ENCODE data around the gene GRIN1.

Gene GRIN1

DNA sequence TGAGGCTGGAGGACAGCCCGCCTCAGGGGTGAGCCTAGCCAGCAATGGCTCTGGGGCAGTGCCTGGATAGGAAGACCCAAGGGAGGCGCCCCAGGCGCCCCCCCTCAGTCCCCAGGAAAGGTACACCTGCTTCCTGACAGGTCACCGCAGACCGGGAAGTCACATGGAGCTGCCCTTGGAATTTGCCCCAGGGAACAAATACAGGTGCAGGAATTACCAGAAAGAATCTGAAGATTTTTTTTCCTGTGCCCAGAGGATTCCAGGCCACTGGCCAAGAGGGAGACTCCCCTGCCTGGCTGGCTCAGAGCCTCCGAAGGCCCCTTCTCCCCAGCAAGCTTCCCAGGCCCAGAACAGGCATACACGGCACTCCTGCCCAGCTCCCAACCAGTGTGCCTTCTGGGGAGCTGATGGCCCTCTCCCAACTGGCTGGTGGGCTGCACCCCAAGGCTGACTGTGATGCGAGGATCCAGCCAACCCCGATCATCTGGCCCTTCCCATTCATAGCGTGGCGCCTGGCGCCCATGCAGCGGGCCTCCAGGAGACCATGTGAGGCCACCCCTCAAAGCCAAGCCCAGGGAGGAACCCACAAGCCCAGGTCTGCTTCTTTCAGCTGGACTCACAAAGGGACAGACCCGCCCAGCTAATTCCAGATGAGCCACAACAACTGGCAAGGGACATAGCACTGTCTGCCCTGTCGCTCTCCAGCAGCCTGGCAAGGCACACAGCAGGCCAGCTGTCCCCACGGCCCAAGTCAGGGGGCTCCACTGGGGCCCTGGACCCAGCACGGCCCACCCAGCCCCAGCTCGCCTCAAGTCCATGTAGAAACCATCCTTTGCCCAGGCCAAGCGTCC lies 59.3 kb downstream of the GRIN1 start:
- DNase-seq: no peak

DNA sequence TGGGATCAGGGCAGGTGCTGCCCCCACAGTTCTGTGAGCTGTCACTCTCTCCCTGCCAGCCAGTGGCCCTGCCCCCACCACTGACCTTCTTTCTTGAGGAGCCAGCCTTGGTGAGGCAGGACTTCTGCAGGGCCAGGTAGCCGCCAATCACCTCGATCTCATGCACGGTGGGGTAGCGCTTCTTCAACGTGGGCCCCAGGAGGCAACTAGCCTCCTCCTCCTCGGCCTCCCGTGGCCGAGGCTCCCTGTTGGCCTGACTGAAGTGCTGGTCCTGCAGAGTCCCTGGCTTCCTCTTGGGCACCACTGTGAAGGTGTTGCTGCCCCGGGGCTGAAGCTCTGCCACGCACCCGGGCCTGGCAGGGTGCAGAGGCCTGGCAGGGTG lies 59.9 kb downstream of the GRIN1 start:
- DNase-seq: no peak

DNA sequence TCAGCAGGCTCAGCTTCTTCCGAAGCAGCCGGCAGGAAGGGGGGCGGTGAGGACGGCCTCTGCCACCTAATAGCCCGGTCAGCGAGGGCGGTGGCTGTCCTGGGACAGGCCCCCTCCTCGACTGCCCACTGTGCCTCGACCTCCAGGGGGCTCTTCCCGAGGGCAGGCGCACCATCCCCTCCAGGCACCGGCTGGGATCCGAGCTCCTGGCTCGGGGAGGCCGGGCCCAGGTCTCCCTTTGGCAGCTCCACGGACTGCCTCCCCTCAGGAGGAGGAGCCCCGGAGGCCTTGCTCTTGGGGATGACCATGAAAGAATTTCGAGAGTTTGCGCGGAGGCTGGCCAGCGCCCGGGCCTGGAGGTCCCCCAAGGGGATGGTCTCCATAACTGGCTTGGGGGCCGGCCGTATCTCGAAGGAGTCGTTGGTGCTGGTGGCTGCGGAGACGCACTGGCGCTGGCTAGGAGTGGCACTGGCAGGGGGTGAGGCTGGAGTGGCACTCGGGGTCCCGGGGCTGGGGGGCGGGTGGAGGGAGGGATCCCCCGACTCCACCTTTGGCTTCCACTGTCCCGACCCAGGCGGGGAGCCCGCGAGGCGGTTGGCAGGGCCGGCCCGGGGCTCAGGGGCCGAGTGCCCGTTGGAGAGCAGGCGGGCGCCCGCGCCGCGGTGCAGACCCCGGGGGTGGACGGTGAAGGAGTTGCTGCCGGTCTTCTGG lies 60.6 kb downstream of the GRIN1 start:
- DNase-seq: no peak

DNA sequence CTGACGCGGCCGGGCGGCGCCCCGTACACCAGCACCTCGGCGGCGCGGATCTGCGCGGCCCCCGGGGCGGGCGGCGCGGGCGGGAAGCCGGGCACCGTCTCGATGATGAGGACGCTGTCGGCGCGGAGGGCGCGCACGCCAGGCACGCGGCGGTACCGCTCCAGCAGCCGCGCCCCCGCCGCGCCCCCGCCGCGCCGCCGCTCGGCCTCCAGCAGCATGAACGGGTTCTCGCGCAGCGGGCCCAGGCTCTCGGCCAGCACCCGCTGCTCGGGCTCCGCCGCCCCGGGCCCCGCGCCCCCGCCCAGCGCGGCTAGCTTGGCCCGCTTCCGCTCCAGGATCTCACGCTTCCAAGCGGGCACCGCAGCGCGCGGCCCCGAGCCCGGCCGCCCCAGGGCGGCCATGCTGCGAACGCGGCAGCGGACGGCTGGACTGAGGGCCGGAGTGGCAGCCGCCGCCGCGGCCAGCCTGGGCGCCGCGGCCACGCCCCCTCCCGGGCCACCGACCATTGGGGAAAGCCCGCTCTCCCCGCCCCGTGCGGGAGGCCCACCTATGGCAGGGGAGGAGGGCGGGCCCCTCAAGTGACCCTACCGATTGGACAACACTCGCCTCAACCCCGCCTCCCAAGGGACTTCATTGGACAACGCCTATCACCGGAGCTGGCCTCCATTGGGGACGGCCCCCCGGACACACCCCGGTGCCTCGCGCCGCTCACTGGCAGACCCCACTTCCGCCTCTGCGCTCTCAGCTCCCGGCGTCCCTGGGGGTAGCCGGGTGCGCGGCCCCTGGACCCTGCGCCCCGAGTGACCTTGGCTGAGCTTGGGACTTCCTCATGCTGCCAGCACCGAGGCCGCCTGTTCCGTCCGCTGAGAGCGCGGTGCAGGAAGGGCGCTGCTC lies 61.6 kb downstream of the GRIN1 start, which contains the start of gene TPRN:
TPRN (minus strand) TSS at position 431 of the 894 bp plus-strand sequence; CDS start at position 401, 30 bp downstream.
- DNase-seq: peak; percentile 94

DNA sequence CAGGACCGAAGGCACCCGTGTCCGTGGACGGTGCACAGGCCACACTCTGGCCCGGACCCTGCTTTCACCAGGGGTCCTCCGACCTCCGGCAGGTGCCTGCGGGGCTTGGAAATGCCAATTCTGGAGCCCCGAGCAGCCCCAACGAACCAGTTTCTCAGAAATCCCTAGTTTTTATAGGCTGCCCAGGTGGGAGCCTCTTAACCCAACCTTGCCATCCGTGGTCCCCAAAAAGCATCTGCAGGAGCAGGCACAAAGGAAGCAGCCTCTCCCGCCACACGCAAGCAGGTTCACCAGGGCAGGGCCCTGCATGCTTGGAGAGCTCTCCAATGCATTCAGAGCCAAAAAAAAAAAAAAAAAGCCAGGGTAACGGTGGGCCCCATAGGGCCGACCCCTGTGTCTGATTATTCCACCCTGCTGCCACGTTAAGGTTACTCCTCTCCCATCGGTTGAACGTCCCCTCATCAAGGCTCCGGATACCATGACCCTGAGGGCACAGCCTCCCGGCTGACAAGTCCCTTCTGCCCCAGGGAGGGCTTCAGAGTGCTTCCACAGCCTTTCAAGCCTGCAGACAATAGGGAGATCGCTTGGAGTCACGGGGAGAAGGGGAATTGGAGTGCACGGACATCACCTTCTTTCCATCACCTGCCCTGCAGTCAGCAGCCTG lies 62.4 kb downstream of the GRIN1 start:
- DNase-seq: no peak

DNA sequence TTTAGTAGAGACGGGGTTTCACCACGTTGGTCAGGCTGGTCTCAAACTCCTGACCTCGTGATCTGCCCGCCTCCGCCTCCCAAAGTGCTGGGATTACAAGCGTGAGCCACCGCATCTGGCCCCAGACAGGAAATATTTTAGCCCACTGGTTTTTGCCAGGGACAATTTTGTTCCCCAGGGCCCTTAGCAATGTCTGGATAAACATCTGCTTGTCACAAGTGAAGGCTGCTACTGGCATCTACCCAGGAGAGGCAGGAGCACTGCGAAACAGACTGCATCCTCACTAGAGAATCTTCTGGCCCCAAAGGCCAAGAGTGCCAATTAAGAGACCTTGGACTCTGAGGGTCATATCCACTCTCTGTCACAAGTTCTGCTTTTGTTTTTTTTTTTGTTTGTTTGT lies 64.0 kb downstream of the GRIN1 start:
- no peak for DNase-seq

DNA sequence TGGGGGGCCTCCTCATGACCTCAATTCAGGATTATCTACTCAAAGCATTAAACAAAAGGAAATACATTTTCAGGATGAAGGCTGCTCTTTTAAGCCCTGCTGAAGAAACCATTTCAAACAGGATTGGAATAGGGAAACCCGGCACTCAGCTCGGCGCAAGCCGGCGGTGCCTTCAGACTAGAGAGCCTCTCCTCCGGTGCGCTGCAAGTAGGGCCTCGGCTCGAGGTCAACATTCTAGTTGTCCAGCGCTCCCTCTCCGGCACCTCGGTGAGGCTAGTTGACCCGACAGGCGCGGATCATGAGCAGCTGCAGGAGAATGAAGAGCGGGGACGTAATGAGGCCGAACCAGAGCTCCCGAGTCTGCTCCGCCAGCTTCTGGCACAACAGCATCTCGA lies 65.8 kb downstream of the GRIN1 start:
- DNase-seq: no peak

DNA sequence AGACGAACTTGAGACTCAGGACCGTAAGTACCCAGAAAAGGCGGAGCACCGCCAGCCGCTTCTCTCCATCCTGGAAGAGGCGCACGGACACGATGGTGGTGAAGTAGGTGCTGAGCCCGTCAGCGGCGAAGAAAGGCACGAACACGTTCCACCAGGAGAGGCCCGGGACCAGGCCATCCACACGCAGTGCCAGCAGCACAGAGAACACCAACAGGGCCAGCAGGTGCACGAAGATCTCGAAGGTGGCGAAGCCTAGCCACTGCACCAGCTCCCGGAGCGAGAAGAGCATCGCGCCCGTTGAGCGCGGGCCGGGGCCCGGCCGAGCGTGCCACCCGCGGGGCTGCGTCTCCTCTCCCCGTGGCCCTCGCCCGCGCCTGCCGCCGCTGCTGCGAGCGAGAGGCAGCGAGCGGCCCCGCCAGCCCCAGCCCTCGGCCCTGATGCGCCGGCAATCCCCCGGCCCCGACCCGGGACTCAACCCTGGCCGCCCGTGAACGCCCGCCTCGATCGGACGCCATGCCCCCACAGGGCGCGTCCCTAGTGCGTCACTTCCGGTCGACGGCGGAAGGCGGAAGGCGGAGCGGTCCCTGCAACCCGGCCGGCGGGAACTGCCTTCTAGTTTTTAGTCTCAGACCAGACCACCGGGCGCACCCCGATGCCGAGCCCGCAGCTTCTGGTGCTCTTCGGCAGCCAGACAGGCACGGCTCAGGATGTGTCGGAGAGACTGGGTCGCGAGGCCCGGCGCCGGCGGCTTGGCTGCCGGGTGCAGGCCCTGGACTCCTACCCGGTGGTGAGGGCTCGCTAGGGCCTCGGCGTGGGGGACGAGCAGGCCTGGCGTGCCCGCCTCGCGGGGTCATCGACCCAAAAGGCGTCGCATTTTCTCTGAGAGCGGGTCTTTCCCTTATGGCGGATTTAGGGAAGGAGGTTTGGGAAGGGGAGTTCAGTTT lies 66.4 kb downstream of the GRIN1 start, which contains the start of the genes NDOR1 and TMEM203:
NDOR1 (plus strand) TSS at position 575 of the 944 bp plus-strand sequence; CDS start at position 653, 78 bp downstream.
TMEM203 (minus strand) TSS at position 523 of the 944 bp plus-strand sequence; CDS start at position 289, 234 bp downstream.
- DNase-seq: peak; percentile 4

DNA sequence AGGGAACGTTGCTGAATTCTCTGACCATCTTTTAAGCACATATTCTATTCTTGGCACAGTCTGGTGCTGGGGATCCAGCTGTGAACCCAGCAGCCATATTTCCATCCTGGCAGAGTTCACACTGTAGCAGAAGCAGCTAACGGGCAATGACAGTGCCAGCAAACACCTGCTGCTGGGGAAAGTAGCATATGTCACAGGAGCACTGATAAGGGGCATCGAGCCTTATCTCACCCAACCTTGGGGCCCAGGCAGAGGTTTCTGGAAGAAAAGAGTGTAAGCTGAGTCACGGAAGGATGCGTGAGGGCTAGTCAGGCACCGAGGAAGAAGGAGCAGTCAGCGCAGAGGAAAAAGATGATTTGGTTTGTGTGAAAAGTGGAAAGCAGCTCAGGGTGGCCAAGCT lies 67.6 kb downstream of the GRIN1 start:
- no peak for DNase-seq

DNA sequence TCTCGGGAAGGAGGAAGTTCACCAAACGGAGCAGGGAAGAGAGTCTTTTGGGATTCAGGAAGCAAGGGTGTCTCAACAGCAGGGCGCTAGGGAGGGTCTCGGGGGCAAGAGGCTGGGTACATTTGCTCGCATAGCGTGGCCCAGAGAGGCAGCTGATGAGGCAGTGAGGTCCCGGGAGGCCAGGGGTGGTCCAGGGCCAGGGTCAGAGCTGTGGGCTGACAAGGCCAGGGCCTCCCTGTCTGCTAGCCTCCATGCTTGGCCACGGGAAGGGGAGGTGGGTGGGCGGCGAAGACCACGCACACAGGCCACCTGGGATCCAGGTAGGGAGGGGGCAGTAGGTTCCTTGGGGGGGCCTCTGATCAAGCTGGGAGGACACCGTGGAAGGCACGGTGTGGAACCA lies 72.6 kb downstream of the GRIN1 start:
- no peak for DNase-seq

DNA sequence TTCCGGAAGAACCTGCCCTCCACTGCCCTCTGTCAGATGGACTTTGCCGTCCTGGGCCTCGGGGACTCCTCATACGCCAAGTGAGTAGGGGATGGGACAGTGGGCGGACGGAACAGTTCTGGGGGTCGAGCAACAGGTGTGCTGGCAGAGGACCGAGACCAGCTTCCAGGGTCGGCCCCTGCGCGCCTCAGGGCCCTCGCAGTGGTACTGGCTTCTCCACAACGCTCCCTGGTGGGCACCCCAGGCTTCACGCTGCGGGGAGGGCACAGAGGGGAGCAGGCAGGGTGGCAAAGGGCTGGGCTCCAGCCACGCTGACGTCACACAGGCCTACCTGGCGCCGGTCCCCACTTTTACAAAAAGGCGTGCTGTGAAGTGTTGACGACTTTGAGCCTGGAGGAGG lies 73.6 kb downstream of the GRIN1 start:
- DNase-seq: no peak

DNA sequence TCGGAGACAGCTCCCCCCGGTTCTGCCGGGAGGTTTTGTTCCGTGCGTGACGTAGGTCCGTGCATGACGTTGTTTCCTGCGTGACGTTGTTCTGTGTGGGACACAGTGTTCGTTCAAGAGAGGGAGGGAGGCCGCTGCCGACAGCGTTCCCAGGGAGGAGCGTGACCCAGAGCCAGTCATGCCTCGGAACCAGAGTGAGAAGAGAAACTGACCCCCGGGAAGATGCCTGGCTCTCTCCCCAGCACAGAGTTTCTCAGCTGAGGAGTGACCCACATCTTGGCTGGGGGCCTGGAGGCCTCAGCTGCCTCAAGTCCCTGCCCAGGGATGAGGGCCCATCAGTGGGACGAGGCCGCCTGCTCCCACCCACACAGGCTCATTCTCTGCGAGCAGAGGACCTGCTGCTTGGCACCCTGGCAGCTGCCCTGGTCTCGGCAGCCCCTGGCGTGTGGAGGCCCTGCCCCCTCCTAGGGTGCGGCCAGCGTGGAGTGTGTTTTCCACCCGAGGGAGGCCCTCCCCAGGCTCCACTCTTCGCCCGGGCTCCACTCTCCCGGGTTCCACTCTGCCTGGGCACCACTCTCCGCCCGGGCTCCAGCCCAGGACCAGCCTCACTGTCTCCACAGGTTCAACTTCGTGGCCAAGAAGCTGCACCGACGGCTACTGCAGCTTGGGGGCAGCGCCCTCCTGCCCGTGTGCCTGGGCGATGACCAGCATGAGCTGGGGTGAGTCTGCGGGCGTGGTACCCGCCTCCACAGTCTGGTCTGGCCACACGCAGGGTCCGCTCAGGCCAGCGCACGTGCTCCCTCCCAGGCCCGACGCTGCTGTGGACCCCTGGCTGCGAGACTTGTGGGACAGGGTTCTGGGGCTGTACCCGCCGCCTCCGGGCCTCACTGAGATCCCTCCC lies 74.5 kb downstream of the GRIN1 start:
- no peak for DNase-seq

DNA sequence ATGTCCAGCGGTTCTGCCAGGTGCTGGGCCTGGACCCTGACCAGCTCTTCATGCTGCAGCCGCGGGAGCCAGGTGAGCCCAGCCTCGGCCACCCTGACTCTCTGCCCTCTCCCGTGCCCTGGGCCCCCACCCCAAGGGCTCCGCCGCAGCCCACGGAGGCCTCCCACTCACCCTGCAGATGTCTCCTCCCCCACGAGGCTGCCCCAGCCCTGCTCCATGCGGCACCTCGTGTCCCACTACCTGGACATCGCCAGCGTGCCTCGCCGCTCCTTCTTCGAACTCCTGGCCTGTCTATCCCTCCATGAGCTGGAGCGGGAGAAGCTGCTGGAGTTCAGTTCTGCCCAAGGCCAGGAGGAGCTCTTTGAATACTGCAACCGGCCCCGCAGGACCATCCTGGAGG lies 75.7 kb downstream of the GRIN1 start:
- DNase-seq: no peak

DNA sequence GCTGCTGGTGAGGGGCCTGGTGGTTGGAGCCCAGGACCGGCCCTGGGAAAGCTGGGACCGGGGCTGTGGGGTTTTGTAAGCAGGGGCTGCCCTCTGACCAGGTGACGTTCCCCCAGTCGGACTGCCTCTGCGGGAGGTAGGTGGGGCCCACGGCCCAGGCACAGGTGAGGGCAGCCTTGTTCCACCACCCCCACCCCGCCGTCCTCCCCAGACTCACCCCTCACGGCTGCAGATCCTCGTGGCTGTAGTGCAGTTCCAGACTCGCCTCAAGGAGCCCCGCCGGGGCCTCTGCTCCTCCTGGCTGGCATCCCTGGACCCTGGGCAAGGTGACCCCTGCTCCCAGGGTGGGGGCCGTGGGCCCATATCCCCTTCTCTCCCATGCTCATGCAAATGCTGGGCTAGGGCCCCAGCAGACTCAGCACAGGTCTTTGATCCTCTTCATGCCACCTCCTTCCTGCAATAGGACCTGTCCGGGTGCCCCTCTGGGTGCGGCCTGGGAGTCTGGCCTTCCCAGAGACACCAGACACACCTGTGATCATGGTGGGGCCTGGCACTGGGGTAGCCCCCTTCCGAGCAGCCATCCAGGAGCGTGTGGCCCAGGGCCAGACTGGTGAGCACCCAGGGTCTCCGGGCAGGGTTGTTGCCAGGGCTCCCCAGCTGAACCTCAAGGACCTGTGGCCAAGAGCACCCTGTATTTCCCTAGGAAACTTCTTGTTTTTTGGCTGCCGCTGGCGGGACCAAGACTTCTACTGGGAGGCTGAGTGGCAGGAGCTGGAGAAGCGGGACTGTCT lies 76.4 kb downstream of the GRIN1 start:
- DNase-seq: no peak

DNA sequence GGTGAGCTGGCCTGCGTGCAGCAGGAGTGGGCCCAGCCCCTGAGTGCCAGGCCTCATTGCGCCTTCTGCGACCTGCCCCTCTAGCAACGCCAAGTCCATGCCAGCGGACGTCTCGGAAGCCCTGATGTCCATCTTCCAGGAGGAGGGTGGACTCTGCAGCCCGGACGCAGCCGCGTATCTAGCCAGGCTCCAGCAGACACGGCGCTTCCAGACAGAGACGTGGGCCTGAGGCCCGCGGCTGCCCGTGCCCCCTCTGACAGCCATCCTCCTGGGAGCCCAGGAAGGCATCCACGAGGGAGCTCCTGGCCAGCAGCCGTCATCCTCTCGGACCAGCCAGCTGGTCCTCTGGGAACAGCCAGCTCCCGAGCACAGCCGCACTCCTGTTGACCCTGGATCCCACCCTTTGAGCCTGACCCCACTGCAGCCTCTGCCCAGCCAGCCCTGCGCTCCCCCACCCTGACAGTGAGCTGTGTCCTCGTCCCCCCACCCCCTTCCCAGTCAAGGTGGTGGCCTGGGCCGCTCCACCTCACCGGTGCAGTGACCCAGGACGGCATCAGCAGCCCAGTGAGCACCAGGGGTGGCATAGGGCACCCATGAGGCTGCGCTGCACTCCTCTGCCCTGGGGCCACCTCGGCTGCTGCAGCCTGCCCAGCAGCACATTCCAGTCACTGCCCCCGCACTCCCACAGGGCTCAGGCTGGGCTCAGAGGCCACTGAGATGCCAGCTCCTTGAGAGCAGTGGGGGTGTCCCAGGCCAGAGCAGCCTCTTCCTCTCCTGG lies 77.4 kb downstream of the GRIN1 start:
- no peak for DNase-seq

DNA sequence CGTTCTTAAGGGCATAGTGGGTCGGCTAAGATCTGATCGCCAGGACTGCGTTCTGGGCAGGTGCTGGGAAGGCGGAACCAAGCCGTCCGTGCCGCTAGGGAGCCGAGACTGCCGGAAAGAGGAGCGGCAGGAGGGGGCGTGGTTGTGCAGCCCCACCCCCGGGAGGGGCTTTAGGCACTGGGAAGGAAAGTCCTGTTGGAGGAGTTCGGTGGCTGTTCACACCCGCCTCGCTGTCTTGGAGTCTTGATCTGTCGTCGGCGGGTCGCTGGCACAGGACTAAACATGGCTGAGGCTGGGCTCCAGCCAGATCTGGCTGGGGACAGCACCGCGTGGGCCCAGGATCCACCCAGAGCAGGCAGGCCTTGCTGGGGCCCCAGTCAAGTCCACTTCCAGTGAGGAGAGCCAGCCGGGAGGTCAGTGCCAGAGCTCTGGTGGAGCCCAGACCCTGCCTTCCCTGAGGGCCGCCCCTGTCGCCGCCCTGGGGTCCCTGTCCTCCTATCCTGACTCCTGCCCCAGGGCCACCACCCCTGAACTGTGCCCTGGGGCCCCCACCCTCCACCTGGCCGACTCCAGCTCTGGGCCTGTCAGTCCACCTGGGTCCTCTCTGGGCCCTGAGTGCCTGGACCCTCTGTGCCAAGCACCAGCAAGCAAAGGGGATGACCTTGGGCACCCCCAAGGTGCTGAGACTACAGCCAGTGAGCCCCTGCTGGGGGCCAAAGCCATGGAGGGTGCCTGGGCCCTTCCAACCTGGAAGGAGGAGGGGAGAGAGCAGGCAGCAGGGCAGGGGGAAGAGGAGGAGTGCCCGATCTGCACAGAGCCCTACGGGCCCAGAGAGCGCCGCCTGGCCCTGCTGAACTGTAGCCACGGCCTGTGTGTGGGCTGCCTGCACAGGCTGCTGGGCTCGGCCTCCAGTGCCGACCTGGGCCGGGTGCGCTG lies 78.6 kb downstream of the GRIN1 start:
- no peak for DNase-seq

DNA sequence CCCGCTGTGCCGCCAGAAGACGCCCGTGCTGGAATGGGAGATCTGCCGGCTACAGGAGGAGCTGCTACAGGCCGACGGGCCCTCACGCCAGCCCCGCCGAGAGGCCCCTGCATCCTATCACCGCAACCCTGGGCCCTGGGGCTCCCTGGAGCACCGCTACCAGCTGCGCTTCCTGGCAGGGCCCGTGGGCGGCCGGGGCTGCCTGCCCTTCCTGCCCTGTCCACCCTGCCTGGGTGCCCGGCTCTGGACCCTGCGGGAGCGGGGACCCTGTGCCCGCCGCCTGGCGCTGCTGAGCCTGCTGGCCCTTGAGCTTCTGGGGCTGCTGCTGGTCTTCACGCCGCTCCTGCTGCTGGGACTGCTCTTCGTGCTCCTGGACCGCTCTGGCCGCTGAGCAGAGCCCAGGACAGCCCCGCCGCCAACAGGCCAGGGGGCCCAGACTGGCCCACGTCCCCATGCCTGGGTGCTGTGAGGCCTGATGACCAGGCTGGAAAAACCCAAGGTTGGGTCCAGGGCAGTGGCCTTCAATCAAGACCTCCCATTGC lies 79.3 kb downstream of the GRIN1 start:
- no peak for DNase-seq
